Smooth muscle cell (in vitro differentiated cells): ENCODE results near the gene DAG1. TPM values are rescaled to one million over a fixed set of nuclear protein-coding genes. Genes with fewer than 3 reads are reported as not detected.

Source experiments
- DNase-seq: peaks from one replicate; lab custom pipeline; 2025; ENCODE audit not compliant: unreplicated experiment; lab: John Stamatoyannopoulos, UW
- H2AFZ ChIP-seq: fragments of 200-600 bp; sonication (generic); 2 replicates; pipeline ENCODE4 v1.6.0; 2016; ENCODE audit warnings: antibody characterized with exemption, low read depth, mild to moderate bottlenecking
- H3F3A ChIP-seq: fragments of 200-600 bp; sonication (generic); 2 replicates; pipeline ENCODE4 v1.6.0; 2017; ENCODE audit warnings: antibody characterized with exemption, low read depth
- H3K27ac ChIP-seq: fragments of 200-600 bp; sonication (generic); 2 replicates; pipeline ENCODE4 v1.5.1; 2016; ENCODE audit warnings: low read depth, mild to moderate bottlenecking
- H3K27me3 ChIP-seq: fragments of 200-600 bp; sonication (generic); 2 replicates; pipeline ENCODE4 v1.6.1; 2016; ENCODE audit warnings: low read depth, mild to moderate bottlenecking
- H3K36me3 ChIP-seq: fragments of 200-600 bp; sonication (generic); 2 replicates; pipeline ENCODE4 v1.5.1; 2016; ENCODE audit warnings: low read depth
- H3K4me1 ChIP-seq: fragments of 200-600 bp; sonication (generic); 2 replicates; pipeline ENCODE4 v1.5.1; 2016; ENCODE audit warnings: low read depth
- H3K4me2 ChIP-seq: fragments of 200-600 bp; sonication (generic); 2 replicates; pipeline ENCODE4 v1.6.0; 2016; ENCODE audit warnings: mild to moderate bottlenecking
- H3K4me3 ChIP-seq: fragments of 200-600 bp; sonication (generic); 2 replicates; pipeline ENCODE4 v1.5.1; 2016; ENCODE audit warnings: mild to moderate bottlenecking
- H3K79me2 ChIP-seq: fragments of 200-600 bp; sonication (generic); 2 replicates; pipeline ENCODE4 v1.6.0; 2016; ENCODE audit warnings: low read depth, mild to moderate bottlenecking
- H3K9ac ChIP-seq: fragments of 200-600 bp; sonication (generic); 2 replicates; pipeline ENCODE4 v1.6.0; 2016; ENCODE audit warnings: low read depth
- H3K9me3 ChIP-seq: fragments of 200-600 bp; sonication (generic); replicated peaks from 2 replicates; pipeline ENCODE4 v1.5.1; 2016; ENCODE audit warnings: low read depth
- H4K20me1 ChIP-seq: fragments of 200-600 bp; sonication (generic); 2 replicates; pipeline ENCODE4 v1.6.0; 2016; ENCODE audit warnings: low read depth
- CTCF ChIP-seq: fragments of 200-600 bp; sonication (generic); IDR thresholded peaks from 2 replicates; pipeline ENCODE4 v1.5.1; 2017; ENCODE audit warnings: borderline replicate concordance, mild to moderate bottlenecking, antibody characterized with exemption; ENCODE audit not compliant: insufficient read depth, poor library complexity, severe bottlenecking
- WGBS: methylation state at CpG from one replicate; pipeline ENCODE4 v1.1.7; 2016; ENCODE audit warnings: low lambda C conversion rate; 5-methylcytosine and 5-hydroxymethylcytosine counted together
- polyA plus RNA-seq: library from polyadenylated mRNA; unstranded; fragments of >200 nt; fragmentation: Nextera tagmentation; extraction: Ambion mirVana; gene quantifications from 2 replicates; pipeline ENCODE4 v1.2.1, GENCODE V29; 2016
- total RNA-seq: library from RNA; depleted of rRNA; stranded (reverse); fragments of >200 nt; gene quantifications from 2 replicates; pipeline ENCODE4 v1.2.3, GENCODE V29; 2014

The DAG1 gene
- total and polyA plus RNA-seq, 2 experiments from 2014 or later, result 32.1 to 61.6 TPM

- Histone ChIP-seq H3K36me3 (no peaks in the 10 kb centered on the region), H2AFZ (no peak overlapping the region), H4K20me1 (peaks cover 27% of the 10 kb centered on the region), H3F3A (peaks cover 3% of the 10 kb centered on the region), H3K27me3 (no peaks in the 10 kb centered on the region), H3K79me2 (peaks cover 41% of the 10 kb centered on the region), H3K9ac (no peak overlapping the region), H3K27ac (no peak overlapping the region), H3K9me3 (no peaks in the 10 kb centered on the region), H3K4me3 (no peak overlapping the region), H3K4me1 (no peaks in the 10 kb centered on the region), H3K4me2 (no peak overlapping the region)
- TF ChIP-seq CTCF, result no peak
- no peak for DNase-seq
- 48% methylated on average over 2 of the region's 2 CpGs for WGBS
Measured at GRCh38 chr3:49509028-49509561, 39.0 kb downstream of the DAG1 start.

GRCh38 chr3:49511639-49512038, 41.6 kb downstream of the DAG1 start:
- no peak overlapping the region for H3K4me2 ChIP-seq
- H3K27ac ChIP-seq, result no peak overlapping the region
- no peak overlapping the region for H2AFZ ChIP-seq
- no peak overlapping the region for H3K9ac ChIP-seq
- H4K20me1 ChIP-seq, result peaks cover 31% of the 10 kb centered on the region
- 13% methylated on average over 2 of the region's 2 CpGs for WGBS
- no peak for DNase-seq
- peaks cover 3% of the 10 kb centered on the region for H3F3A ChIP-seq
- H3K4me3 ChIP-seq, result no peak overlapping the region
- peaks cover 24% of the 10 kb centered on the region for H3K79me2 ChIP-seq
- H3K4me1 ChIP-seq, result no peaks in the 10 kb centered on the region
- no peaks in the 10 kb centered on the region for H3K36me3 ChIP-seq
- TF ChIP-seq CTCF, result no peak
- H3K9me3 ChIP-seq, result no peaks in the 10 kb centered on the region
- H3K27me3 ChIP-seq, result no peaks in the 10 kb centered on the region

- no peaks in the 10 kb centered on the region for H3K4me1 ChIP-seq
- no peak overlapping the region for H3K9ac ChIP-seq
- H4K20me1 ChIP-seq, result peaks cover 33% of the 10 kb centered on the region
- peak overlapping the region; percentile 4 for H3K4me2 ChIP-seq
- H3K79me2 ChIP-seq, result peaks cover 21% of the 10 kb centered on the region
- no peak for DNase-seq
- peaks cover 3% of the 10 kb centered on the region for H3F3A ChIP-seq
- no peak for TF ChIP-seq CTCF
- no peaks in the 10 kb centered on the region for H3K27me3 ChIP-seq
- no peak overlapping the region for H2AFZ ChIP-seq
- H3K9me3 ChIP-seq, result no peaks in the 10 kb centered on the region
- H3K36me3 ChIP-seq, result no peaks in the 10 kb centered on the region
- no peak overlapping the region for H3K4me3 ChIP-seq
- H3K27ac ChIP-seq, result peak overlapping the region; percentile 27
- WGBS, result 95% methylated on average over 1 of the region's 1 CpG
Measured at GRCh38 chr3:49512781-49513355, 42.8 kb downstream of the DAG1 start.
